Lower leg skin (tissue), 3 donors: Measurements from ENCODE around the gene PARVG.

Experiments
- CTCF ChIP-seq, 3 donors: fragments of 450-650 bp; IDR thresholded peaks; one replicate each; pipeline ENCODE4 v1.5.1; 2016; ENCODE audit warnings: antibody characterized with exemption in 3 of 3, mild to moderate bottlenecking in 3 of 3, moderate library complexity in 2 of 3
- POLR2A ChIP-seq, 2 donors: fragments of 450-650 bp; IDR thresholded peaks; one replicate each; pipeline ENCODE4 v1.6.1; 2016 to 2017; ENCODE audit warnings: antibody characterized with exemption in 2 of 2, mild to moderate bottlenecking in 1 of 2, moderate library complexity in 1 of 2

GRCh38 chr22:44203203-44203602, 22.5 kb downstream of the PARVG start:
- TF ChIP-seq CTCF (IDR thresholded peaks at IDR 0.05) (no peak), POLR2A (IDR thresholded peaks at IDR 0.05) (no peak)
